ENCODE data around the gene CAP1.

DNA sequence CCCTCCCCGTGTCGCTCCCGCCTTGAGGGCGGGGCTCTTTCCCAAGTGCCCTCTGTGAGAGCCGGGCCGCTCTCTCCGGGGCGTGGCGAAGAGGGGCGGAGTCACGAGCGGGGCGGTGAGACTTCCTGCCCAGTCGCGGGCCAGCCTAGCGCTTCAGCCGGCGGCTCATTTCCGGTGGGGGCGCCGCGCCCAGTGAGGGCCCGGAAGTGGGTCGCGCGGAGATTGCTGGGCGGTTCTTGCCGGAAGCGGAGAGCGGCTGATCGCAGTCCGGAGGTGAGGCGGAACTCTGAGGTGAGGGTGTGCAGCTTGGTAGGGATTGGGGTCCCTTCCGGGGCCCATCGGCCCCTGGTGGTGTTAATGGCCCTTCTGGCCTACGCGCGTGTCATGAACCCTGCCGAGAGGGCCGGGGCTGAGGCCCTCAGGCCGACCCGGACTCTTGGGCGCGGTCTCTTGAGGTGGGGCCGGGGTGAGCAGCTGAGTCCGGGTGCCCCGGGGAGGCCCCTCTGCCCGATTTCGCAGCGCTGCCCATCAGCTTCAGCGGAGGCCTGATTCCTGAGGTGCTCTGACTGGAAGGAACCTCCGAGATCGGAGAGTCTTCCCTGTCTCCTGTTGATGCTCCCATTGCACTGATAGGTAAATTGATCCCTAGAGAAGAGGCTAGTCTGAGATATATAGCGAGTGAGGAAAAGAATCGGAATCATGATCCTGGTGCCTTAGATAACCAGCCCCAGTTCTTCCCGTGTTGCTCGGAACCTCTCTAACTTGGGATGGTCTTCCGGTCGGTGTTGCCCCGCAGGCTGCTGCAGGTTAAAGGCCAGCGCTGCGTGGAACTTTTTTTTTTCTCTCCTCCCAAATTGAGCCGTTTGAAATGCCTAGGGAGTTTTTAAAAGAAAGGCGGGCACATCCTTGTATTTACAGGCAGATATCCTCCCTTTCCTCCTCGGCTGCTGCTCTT, at the start of gene CAP1:
- no peak for TF ChIP-seq JUN (IDR thresholded peaks at IDR 0.05; ENCODE audit: borderline replicate concordance, insufficient read depth, insufficient read length, low read depth)
- TF ChIP-seq, protein P1, sequence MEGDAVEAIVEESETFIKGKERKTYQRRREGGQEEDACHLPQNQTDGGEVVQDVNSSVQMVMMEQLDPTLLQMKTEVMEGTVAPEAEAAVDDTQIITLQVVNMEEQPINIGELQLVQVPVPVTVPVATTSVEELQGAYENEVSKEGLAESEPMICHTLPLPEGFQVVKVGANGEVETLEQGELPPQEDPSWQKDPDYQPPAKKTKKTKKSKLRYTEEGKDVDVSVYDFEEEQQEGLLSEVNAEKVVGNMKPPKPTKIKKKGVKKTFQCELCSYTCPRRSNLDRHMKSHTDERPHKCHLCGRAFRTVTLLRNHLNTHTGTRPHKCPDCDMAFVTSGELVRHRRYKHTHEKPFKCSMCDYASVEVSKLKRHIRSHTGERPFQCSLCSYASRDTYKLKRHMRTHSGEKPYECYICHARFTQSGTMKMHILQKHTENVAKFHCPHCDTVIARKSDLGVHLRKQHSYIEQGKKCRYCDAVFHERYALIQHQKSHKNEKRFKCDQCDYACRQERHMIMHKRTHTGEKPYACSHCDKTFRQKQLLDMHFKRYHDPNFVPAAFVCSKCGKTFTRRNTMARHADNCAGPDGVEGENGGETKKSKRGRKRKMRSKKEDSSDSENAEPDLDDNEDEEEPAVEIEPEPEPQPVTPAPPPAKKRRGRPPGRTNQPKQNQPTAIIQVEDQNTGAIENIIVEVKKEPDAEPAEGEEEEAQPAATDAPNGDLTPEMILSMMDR (IDR thresholded peaks at IDR 0.05; ENCODE audit: extremely low read depth in 1 of 2, insufficient read depth in 1 of 2, low read depth in 1 of 2, low read length in 2 of 2), result no peak
- TF ChIP-seq EZH2 (IDR thresholded peaks at IDR 0.05; ENCODE audit: borderline replicate concordance, low read depth, low read length, severe bottlenecking), result no peak
